CD4-positive, alpha-beta T cell treated with Interleukin-4 for 1 hour (primary cell): ENCODE results near the gene LRP5.

ENCODE experiments used
- DNase-seq, 2 donors: peaks; one replicate each; pipeline ENCODE4 v3.0.0-alpha.2; 2020 to 2022

LRP5 gene

GRCh38 chr11:68347841-68348240 is 35.5 kb downstream of the LRP5 start:
- DNase-seq, result no peak

GRCh38 chr11:68349461-68350249 is 37.3 kb downstream of the LRP5 start:
- DNase-seq, result no peak

- no peak for DNase-seq
Observed at GRCh38 chr11:68350759-68351449, 38.5 kb downstream of the LRP5 start.

GRCh38 chr11:68351450-68352275 is 39.3 kb downstream of the LRP5 start:
- no peak for DNase-seq

GRCh38 chr11:68352591-68352990 is 40.2 kb downstream of the LRP5 start:
- DNase-seq, result no peak

GRCh38 chr11:68353118-68353517 is 40.7 kb downstream of the LRP5 start:
- DNase-seq, result no peak

GRCh38 chr11:68353669-68354068 is 41.3 kb downstream of the LRP5 start:
- DNase-seq, result no peak

GRCh38 chr11:68354148-68354872 is 41.9 kb downstream of the LRP5 start:
- no peak for DNase-seq

GRCh38 chr11:68355471-68355870 is 43.1 kb downstream of the LRP5 start:
- no peak for DNase-seq

GRCh38 chr11:68357568-68357967 is 45.2 kb downstream of the LRP5 start:
- DNase-seq, result no peak

- no peak for DNase-seq
Observed at GRCh38 chr11:68358416-68358815, 46.0 kb downstream of the LRP5 start.

- DNase-seq, result no peak
Observed at GRCh38 chr11:68361702-68362101, 49.3 kb downstream of the LRP5 start.

GRCh38 chr11:68362801-68363379 is 50.5 kb downstream of the LRP5 start:
- no peak for DNase-seq

GRCh38 chr11:68363776-68364175 is 51.4 kb downstream of the LRP5 start:
- DNase-seq, result no peak

GRCh38 chr11:68364581-68364980 is 52.2 kb downstream of the LRP5 start:
- DNase-seq, result no peak

- DNase-seq, result no peak
Observed at GRCh38 chr11:68365943-68366435, 53.6 kb downstream of the LRP5 start.

- no peak for DNase-seq
Observed at GRCh38 chr11:68367252-68367651, 54.9 kb downstream of the LRP5 start.

- no peak for DNase-seq
Observed at GRCh38 chr11:68369756-68370155, 57.4 kb downstream of the LRP5 start.

- peak; percentile 8 to 66 for DNase-seq
Observed at GRCh38 chr11:68370211-68371111, 58.1 kb downstream of the LRP5 start.

- peak in 1 of 2 donors; percentile 29 for DNase-seq
Observed at GRCh38 chr11:68371171-68372041, 59.0 kb downstream of the LRP5 start.
